GM19099 (cell line): Measurements from ENCODE around the gene COL19A1.

Source experiments
- POLR2A ChIP-seq: IDR thresholded peaks from 3 replicates; pipeline ENCODE4 v1.6.1; 2011; ENCODE audit warnings: low read depth; ENCODE audit not compliant: insufficient read length; ENCODE audit errors: extremely low read depth

Gene COL19A1

DNA sequence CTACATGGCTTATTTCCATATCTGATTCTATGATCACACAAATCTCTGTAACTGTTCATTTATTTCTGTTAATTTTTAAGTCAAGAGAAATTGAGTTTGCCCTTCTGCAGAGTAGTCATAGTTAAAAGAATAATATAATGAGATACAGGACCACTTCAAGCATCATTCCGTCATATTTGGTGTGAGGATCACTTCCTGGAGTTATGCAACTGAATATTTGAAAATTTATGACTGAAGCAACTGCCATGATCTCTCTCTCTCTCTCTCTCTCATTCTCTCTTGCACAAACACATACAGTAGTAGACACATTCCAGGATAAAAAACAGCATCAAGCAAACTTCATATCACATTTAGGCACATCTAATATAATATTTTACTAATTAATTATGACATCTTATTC is 320.1 kb downstream of the COL19A1 start:
- TF ChIP-seq POLR2A: no peak

DNA sequence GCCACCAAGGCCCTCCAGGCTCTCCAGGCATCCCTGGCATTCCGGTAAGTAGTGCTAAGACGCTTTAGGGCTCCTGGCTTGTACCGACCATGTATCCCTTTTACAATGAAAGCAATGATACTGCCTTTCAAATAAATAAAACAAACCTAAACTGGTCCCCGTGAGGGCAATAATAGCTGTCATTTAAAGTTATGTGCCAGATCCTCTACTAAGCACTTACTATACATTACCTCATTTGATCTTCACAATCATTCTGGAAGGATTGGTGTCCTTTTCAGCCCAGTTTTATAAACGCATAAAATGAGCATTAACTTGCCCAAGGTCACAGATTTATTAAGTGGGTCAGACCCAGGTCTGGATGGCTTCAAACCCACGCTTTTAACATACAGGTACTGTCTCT is 321.8 kb downstream of the COL19A1 start:
- TF ChIP-seq POLR2A: no peak

DNA sequence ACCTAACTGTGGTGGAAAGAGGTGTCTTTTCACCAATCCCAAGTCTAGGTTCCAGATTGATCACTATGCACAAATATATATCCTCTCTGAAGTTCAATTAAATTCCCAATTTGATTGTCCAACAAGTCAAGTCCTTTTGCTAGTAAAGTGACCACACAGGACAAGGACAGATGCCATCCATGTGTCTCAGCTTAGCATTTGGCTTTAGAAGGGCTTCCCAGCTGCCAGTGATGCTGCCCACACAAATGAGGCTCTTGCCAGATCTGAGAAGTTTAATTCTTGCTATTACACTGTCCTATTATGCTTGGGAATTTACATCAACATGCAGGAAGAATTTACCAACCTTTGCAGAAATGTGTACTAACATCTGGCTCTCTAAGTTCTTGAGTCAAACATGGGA is 328.1 kb downstream of the COL19A1 start:
- no peak for TF ChIP-seq POLR2A

DNA sequence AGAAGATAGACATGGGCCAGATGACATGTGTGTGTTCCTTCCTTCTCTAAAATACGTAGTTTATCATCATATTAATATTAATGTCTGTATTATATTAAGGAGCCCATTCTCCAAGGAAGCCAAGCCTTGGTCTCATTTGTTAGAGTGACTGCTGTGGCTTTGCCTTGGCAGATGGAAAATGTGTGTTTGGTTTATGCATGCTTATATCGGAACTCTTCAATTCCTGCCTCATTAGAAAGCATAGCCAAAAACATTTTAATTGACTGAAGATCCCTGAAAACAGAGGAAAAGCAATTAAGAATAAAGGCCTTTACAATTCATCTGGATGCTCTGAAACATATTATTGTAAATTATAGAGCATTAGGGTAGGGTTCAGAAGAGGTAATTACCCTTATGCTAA is 330.2 kb downstream of the COL19A1 start:
- TF ChIP-seq POLR2A: no peak

DNA sequence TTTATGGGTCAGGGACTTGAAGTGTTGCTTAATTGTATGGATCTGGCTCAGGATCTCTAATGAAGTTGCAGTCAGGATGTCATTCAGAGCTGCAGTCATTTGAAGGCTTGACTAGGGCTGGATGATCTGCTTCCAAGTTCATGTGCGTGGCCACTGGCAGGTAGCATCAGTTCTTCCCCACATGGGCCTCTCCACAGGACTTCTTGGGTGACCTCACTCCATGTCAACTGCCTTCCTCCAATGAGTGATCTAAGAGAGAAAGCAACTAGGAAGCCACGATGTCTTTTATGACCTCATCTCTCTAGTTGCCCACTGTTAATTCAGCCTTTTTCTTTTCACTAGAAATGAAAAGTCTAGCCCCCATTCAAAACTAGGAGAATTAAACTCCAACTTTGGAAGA is 332.4 kb downstream of the COL19A1 start:
- TF ChIP-seq POLR2A: no peak

DNA sequence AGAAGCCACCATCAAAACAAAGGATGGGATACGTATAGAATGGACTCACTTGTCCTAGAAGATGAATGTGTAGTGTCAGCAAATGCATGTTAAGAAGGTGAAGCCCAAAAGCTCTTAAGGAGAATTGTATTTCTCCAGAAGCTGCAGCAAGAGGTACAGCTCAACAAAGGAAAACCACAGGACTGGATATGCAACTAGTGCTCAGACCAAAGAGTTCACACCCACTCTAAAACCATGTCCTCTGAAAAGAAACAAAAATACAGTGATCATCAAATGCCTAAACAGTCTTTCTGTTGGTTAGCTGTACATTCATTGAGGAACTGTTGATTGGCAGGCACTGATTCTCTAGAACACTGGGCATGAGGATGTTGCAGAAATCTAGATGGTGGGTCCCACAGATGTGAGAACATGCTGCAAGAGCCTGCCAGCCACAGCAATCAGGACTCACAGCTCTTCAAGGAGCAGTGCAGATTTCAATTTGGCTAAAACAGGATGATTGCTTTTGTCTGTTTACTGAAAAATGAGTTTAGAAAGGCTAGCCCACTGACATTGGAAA is 342.0 kb downstream of the COL19A1 start:
- no peak for TF ChIP-seq POLR2A

DNA sequence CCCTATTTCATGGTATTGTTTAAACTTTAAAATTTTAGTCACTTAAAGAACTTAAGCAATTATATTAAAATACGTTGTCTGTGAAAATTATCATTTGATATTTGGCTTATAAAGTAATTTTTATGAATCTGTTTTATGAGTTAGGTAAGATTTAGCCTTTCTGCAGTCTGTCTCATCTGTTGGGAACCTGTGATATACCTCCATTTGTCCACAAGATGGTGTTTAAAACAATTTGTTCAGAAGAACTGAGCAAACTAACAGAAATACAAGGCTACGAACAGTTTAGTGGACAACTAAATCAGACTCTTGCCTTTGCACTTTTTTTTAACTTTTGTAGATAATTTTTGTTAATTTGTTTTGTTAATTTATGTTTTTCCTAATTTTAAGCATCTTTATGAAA is 344.1 kb downstream of the COL19A1 start:
- TF ChIP-seq POLR2A: no peak

DNA sequence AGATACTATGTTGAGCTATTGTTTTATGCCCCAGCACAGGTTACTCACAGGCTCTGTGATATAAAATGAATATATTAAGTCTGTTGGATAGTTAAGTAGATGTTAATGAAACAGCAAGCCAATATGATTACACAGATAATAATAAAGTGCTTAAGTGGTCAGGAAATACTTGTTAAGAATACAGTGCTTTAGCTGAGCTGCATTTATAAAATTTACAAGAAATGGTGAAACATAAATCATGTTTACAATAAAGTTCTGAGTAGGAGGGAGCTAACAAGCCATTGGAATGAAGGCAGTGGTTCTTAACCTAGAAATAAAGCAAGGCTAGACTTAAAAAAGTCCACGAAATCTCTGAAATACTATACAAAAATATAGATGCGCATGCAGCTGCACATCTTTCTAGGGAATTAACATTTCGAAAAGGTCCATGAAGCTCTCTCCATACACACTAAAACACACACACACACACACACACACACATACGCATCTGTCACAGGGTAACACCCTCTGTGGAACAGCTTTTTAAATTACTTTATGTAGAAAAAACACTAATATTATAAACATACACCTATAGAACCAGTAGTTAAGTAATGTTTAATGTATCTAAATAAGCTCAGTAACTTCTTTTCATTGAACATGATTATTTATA is 349.2 kb downstream of the COL19A1 start:
- TF ChIP-seq POLR2A: no peak

DNA sequence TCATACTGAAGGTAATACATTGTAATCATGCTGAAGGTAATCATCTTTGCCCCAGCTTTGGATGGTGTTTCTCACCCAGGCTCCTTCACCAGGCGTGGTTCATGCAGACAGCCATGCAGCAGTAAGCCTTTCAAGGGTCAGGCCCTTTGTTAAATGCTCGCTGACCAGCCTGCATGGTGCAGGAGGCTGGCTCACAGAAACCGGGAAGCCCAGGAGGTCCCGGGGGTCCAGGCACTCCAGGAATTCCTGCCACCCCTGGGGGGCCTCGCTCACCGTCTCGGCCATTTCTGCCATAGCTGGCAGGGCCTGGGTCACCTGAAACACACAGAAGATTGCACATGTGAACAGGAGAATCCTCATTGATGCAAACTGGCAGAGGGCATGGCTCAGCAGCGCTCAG is 350.4 kb downstream of the COL19A1 start:
- no peak for TF ChIP-seq POLR2A

DNA sequence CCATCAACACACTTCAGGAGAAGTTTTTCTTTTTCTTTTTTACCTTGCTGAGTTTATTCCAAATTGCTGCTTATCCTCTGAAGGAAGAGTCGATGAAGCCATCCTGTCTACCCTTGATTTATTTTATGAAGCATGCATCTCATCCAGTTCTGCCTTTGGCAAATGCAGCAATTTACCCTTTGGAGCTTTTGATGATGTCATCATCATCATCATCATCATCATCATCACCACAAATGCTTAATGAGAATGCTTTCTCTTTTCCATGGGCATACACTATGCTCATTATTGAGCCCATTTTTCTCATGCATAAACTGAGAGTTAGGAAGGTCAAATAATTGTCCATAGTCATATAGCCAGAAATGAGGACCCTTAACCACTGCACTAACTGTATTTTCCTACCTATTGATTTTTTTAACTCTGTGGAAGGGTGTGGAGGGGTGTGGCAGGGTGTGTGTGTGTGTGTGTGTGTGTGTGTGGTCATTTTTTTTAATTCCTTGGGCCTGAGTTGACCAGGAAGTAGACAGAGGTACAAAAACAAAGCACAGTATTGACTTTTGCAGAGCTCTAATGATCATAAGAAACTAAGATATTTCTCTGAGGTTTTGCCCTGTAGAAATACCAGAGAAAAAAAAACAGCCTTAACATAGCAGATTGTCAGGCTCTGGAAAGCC is 353.7 kb downstream of the COL19A1 start:
- no peak for TF ChIP-seq POLR2A

DNA sequence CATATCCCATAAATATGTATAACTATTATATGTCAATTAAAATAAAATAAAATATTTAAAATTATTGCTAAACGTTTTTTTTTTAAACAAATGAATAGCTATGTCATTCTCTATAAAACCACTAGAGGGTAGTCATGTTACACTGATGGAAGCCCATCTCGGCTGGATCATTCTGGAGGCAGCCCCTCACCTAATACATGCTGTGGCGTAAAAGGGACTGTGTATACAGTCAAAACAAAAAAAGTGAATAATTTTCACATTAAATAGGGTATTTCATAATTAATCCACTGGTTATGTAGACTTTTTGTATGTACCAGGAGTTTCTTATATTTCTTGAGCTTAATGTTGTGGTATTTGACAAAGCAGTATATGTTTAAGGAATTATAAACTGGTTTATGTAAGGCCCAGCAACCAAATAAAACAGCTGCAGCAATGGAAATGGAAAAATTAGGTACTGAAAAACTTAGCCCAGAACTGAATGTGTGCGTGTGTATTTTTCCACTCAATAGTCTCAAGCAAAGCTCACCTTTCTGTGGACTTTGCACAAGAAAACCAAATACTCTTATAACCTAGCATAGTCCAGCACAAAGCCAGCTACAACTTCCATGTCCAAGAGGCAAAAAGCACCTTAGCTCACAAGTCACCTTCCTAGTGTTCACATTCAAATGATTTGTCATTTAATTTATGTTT is 354.8 kb downstream of the COL19A1 start:
- TF ChIP-seq POLR2A: no peak

DNA sequence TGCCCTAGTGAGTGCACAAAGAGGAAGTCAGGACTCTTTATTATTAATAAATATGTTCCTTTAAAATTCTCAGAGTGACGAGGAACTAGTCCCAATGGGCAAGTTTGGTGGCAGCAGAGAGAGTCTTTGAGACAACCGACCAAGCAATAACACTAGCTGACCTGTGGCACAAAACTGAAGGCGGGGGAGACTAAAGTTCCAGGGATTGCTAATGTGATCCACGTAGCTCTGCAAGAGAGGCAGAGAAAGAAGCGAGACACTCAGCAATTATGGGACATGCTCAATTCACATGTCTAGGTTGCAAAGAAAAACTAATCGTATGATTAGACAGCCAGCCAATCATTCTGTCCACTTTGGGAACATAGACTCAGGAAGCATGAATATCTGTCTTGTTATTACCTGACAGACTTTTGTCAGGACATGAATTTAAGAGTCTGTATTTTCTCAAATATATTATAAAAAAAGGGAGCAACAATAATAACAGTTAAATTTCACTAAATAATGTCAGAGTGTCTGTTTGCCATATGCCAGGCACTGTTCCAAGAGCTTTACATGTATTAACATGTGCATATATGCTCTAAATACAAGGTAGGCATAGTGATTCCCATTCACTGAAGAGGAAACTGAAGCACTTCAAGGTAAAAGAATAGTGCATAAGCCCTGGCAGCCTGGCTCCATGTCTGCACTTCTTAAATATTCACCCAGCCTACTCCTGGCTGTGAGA is 355.5 kb downstream of the COL19A1 start:
- TF ChIP-seq POLR2A: no peak

DNA sequence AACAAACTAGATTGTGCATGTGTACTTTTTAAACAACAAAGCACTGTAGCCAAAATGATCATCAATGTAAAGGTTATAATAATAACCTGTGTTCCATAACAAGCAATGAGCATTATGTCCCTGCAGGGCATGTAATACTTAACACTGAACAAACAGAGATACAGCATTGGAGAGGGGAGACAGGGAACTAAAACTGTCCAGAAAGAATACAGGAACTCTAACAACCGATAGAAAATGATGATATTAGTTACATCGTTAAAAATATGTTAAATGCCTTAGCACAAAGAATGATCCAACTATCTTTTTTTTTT is 356.0 kb downstream of the COL19A1 start:
- no peak for TF ChIP-seq POLR2A

DNA sequence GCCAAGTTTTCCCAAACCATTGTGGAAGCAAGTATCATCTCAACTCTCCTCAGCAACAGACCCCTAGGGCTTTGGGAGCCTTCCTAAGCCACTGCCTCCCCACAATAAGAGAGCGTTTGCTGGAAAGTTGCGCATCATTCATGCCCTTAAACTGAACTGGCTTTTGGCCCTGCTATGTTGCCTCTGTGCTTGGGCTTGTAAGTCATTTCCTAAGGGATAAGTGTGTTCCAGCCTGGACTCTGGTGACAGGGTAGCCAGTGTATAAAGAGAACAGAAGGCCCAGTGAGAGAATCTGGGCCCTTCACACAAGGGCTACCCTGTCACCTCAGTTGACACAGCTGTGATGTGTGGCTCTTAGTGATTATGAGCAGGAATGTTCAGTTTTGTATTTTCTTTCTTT is 358.7 kb downstream of the COL19A1 start:
- no peak for TF ChIP-seq POLR2A

DNA sequence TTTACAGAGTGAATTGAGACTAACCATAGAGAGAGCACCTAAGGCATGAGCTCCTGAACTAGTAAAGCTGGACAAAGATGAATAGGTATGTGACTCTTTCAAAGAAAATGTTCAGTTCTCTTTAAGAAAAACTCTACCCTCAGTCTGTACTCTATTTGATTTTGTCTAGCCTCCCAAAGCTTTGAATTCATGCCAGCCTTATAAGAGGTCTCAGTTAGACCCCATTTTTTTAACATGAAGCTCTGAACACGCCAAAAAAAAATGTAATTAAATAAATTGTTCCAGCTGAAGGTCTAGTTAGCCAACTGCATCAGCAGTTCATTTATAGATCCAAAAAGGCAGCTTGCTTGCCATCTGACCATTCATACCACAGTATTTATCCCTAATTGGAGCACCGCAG is 365.0 kb downstream of the COL19A1 start:
- TF ChIP-seq POLR2A: no peak
